ENCODE measurements around the gene PPHLN1. TPM values are rescaled to one million over a fixed set of nuclear protein-coding genes. Genes with fewer than 3 reads are reported as not detected.
"Not testable (repeated sequence)": the region's sequence is repeated elsewhere in the genome, so short reads cannot be mapped to it uniquely, and the experiment has no call there.

Gene PPHLN1
- total and polyA plus RNA-seq, 12 donors, result 22.5 to 91.1 (median 52.6) TPM

DNA sequence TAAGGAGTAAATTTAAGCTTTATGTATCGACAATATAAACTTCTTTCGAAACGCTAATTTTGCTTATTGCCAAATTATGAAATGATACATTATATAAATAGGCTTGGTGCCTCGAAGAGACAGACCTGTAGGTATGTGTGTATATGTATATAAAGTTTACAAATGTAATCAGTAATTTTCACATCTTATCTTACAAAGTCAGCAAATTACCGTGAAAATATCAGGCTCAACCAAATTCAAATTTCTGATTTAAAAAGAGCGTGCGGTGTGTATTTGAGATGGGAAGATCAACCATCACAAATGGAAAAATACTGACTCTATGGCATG is 678 bp upstream of the PPHLN1 start:
- Histone ChIP-seq H3K4me1 (replicated peaks in 1 of 2) (peaks cover 10 to 35% of the 10 kb centered on the region in 2 donors), H3K4me3 (peak overlapping the region; percentile 17 to 89 (median 48)), H3K27ac (peak overlapping the region in 3 of 5 donors; percentile 70 to 88 (median 72)), H3K27me3 (no peaks in the 10 kb centered on the region), H3K36me3 (replicated peaks in 1 of 2) (peaks cover 0 to 24% of the 10 kb centered on the region in 2 donors), H3K9me3 (replicated peaks in 1 of 3) (no peaks in the 10 kb centered on the region)
- DNase-seq, result no peak
- intact Hi-C loops (cut with DNase I), result loop anchor here (10.0 kb wide), 1 partner anchor 90 kb away; the partner anchor contains the start of gene YAF2 (in 2 of the 2)
- 35 to 50% (median 41%) methylated on average over 7 of the region's 7 CpGs for WGBS, 4 donors
- TF ChIP-seq POLR2A (IDR thresholded peaks at IDR 0.05), result no peak
- TF ChIP-seq, protein P1, sequence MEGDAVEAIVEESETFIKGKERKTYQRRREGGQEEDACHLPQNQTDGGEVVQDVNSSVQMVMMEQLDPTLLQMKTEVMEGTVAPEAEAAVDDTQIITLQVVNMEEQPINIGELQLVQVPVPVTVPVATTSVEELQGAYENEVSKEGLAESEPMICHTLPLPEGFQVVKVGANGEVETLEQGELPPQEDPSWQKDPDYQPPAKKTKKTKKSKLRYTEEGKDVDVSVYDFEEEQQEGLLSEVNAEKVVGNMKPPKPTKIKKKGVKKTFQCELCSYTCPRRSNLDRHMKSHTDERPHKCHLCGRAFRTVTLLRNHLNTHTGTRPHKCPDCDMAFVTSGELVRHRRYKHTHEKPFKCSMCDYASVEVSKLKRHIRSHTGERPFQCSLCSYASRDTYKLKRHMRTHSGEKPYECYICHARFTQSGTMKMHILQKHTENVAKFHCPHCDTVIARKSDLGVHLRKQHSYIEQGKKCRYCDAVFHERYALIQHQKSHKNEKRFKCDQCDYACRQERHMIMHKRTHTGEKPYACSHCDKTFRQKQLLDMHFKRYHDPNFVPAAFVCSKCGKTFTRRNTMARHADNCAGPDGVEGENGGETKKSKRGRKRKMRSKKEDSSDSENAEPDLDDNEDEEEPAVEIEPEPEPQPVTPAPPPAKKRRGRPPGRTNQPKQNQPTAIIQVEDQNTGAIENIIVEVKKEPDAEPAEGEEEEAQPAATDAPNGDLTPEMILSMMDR (IDR thresholded peaks at IDR 0.05), result no peak

DNA sequence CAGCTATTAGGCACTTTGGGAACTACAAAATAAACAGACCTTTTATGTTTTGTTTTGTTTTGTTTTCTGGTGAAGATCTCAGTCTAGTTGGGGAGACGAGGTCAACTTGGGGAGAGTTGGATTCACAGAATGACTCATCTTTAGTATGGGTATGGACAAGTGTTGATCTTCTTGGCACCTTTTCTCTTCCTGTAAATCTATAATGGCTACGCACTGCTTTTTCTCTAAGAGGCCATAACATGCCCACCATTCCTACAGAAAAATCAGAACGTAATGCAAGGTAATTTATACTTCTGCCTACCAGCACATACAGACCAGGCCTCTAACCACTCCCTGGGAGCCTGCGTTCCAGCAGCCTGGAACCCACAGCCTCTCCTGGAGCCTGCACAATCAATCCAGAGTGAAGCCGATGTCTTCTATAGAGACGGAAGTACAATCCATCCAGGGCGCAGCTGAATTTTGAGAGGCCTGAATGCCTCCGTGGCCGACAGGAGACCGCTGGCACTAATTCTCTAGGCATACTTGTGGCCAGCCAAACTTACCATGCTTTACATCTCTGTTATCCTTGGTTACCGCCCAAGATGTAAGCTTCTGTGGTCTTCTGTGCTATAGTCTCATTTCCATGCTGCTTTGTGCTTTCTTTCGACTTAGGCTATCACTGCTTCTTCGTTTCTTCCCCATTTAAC is 717 bp downstream of the PPHLN1 start:
- intact Hi-C loops (cut with DNase I), result loop anchor here (10.0 kb wide), 1 partner anchor 92 kb away; the partner anchor contains the start of gene YAF2 (in 2 of the 2)
- peak overlapping the region in 4 of 5 donors; percentile 70 to 88 (median 80) for H3K27ac ChIP-seq
- H3K9me3 ChIP-seq (replicated peaks in 1 of 3), result no peaks in the 10 kb centered on the region
- DNase-seq, result peak in 1 of 7 donors; percentile 5
- 10 to 14% (median 12%) methylated on average over 7 to 13 of the region's 13 CpGs for WGBS, 4 donors
- TF ChIP-seq, protein P1 (IDR thresholded peaks at IDR 0.05), result no peak
- no peak for TF ChIP-seq POLR2A (IDR thresholded peaks at IDR 0.05)
- no peaks in the 10 kb centered on the region for H3K27me3 ChIP-seq
- H3K4me1 ChIP-seq (replicated peaks in 1 of 2), result peaks cover 10 to 40% of the 10 kb centered on the region in 2 donors
- H3K4me3 ChIP-seq, result peak overlapping the region; percentile 17 to 89 (median 48)
- peaks cover 0 to 10% of the 10 kb centered on the region in 2 donors for H3K36me3 ChIP-seq (replicated peaks in 1 of 2)

DNA sequence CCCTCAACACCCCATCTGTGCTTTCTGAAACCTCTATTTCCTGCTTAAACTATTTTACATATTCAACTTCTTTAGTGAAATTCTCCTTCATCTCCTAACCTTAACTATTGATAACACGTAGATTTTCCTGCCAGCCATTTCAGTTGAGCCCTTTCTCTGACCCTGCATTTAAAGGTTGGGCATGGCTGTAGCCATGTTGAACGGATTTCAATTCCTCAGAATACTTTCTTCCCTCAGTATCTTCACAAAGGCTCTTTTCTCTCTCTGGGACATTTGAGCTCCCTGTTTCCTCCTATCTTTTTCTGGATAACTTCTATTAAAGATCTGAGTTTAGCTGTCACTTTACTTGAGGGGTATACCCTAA is 1.2 kb downstream of the PPHLN1 start:
- no peaks in the 10 kb centered on the region for H3K9me3 ChIP-seq (replicated peaks in 1 of 3)
- peaks cover 0 to 10% of the 10 kb centered on the region in 2 donors for H3K36me3 ChIP-seq (replicated peaks in 1 of 2)
- H3K27ac ChIP-seq, result no peak overlapping the region
- no peak for TF ChIP-seq POLR2A (IDR thresholded peaks at IDR 0.05)
- TF ChIP-seq, protein P1 (IDR thresholded peaks at IDR 0.05), result no peak
- 55 to 65% (median 57%) methylated on average over 2 of the region's 2 CpGs for WGBS, 4 donors
- peak overlapping the region in 2 of 4 donors; percentile 75 to 89 for H3K4me3 ChIP-seq
- DNase-seq, result no peak
- H3K4me1 ChIP-seq (replicated peaks in 1 of 2), result peaks cover 10 to 41% of the 10 kb centered on the region in 2 donors
- no peaks in the 10 kb centered on the region for H3K27me3 ChIP-seq
- intact Hi-C loops (cut with DNase I), result loop anchor here (10.0 kb wide), 1 partner anchor 92 kb away; the partner anchor contains the start of gene YAF2 (in 2 of the 2)

DNA sequence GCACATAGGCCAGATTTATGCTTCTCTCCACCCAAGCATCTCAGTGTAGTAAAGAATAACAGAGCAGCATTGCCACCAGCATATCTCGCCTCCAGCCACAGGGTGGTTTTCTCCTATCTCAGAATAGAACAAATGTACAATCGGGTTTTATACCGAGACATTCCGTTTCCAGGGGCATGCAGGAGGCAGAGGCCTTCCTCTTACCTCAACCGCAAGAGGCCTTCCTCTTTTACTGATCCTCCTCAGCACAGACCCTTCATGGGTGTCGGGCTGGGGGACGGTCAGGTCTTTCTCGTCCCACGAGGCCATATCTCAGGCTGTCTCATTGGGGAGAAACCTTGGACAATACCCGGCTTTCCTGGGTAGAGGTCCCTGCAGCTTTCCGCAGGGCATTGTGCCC is 4.1 kb downstream of the PPHLN1 start:
- intact Hi-C loops (cut with DNase I), result loop anchor here (5.0 to 10.0 kb wide), 2 partner anchors 198 to 205 kb away; no protein-coding TSS in a partner anchor
- H3K27ac ChIP-seq; H3K9me3 ChIP-seq (replicated peaks in 1 of 3); H3K4me3 ChIP-seq; H3K27me3 ChIP-seq; H3K36me3 ChIP-seq (replicated peaks in 1 of 2); DNase-seq: not testable (repeated sequence)
- 79 to 90% (median 84%) methylated on average over 11 of the region's 11 CpGs for WGBS, 4 donors
- peaks cover 6 to 32% of the 10 kb centered on the region in 2 donors for H3K4me1 ChIP-seq (replicated peaks in 1 of 2)
